Pancreas (tissue), 10 donors: ENCODE measurements around the gene EFNA2. TPM values are rescaled to one million over a fixed set of nuclear protein-coding genes. Genes with fewer than 3 reads are reported as not detected.

ENCODE experiments used
- ATAC-seq, 4 donors: fragments of 200-7000 bp; cut with Tn5 transposase; one replicate each; pipeline versions ENCODE4 v1.8.0 to v1.9.1; 2020; ENCODE audit warnings: mild to moderate bottlenecking in 4 of 4, moderate library complexity in 4 of 4
- DNase-seq, 6 donors: peaks; one replicate each; pipeline ENCODE4 v3.0.0-alpha.2; 2020
- FAIRE-seq: peaks from 2 replicates; lab custom pipeline; 2012; peaks lifted over from hg19 to GRCh38; lab: Jason Lieb, UNC
- H3K27ac ChIP-seq, 4 donors: fragments of 200-600 bp; sonication (generic); 1 replicate in 3 of 4; 2 replicates in 1 of 4; pipeline versions ENCODE4 v1.5.0 to v1.8.0; 2020
- H3K27me3 ChIP-seq, 4 donors: fragments of 200-600 bp; one replicate each; pipeline ENCODE4 v1.8.0; 2021
- H3K36me3 ChIP-seq, 3 donors: fragments of 200-600 bp; sonication (generic) in 1 of 3; one replicate each; pipeline versions ENCODE4 v1.5.0 to v1.8.0; 2020 to 2021
- H3K4me1 ChIP-seq, 3 donors: fragments of 200-600 bp; one replicate each; pipeline ENCODE4 v1.8.0; 2021
- H3K4me3 ChIP-seq, 4 donors: fragments of 200-600 bp; sonication (generic) in 2 of 4; one replicate each; pipeline versions ENCODE4 v1.5.0 to v1.8.0; 2020 to 2021
- H3K9me3 ChIP-seq, 4 donors: fragments of 200-600 bp; one replicate each; pipeline ENCODE4 v1.8.0; 2021
- CTCF ChIP-seq, 4 donors: fragments of 200-600 bp; sonication (generic) in 3 of 4; IDR thresholded peaks; one replicate each; pipeline versions ENCODE4 v1.5.0 to v1.8.0; 2021; ENCODE audit warnings: antibody characterized with exemption in 4 of 4
- WGBS, 2 donors: extraction: QIAGEN DNeasy Blood & Tissue Kit; methylation state at CpG; one replicate each; pipeline ENCODE4 v1.1.7; 2013; 5-methylcytosine and 5-hydroxymethylcytosine counted together
- intact Hi-C, 3 donors: fragments of 100-400 bp; cut with DNase I; formaldehyde crosslinking; loops; one replicate each; pipeline versions ENCODE4 v1.11.1 to v1.14.2; 2022
- polyA plus RNA-seq, 2 donors: library from polyadenylated mRNA; stranded (reverse); fragments of 200-250 nt; gene quantifications; one replicate each; pipeline ENCODE4 v1.2.3, GENCODE V29; 2013
- total RNA-seq, 6 donors: library from RNA; stranded (reverse); fragmentation: NEBNext Ultra II Directional in 4 of 6; extraction: Animal tissue kit (Norgen Biotek cat#: 25700) in 4 of 6; gene quantifications; one replicate each; pipeline versions ENCODE4 v1.2.1 to v1.2.4, GENCODE V29; 2021 to 2023
- donor health status: healthy with polysubstance abuse.
- donor health status: DM: no; HTN: no; CAD: no; lungs with moderate emphysema.
- donor health status: DM: no; HTN: no; CAD: no.
- donor health status: control.
- donor health status: control.
- donor health status: Bipolar disorder and iron deficiency.
- donor health status: DM: yes; HTN: yes; CAD: no.
- donor health status: DM: no; HTN: no; CAD: no.
- donor health status: DM: no; HTN: no; CAD: no.
- donor health status: DM: yes; HTN: yes; CAD: no.

The EFNA2 gene
- total and polyA plus RNA-seq, 8 donors, result 0.22 to 0.94 TPM; not detected in 6

GRCh38 chr19:1294688-1295087 lies 9.0 kb downstream of the EFNA2 start:
- H3K27ac ChIP-seq, result no peak overlapping the region
- DNase-seq, result peak in 1 of 6 donors; percentile 15
- no peaks in the 10 kb centered on the region for H3K36me3 ChIP-seq
- no peak for ATAC-seq
- H3K27me3 ChIP-seq, result peaks cover 0 to 11% (median 5%) of the 10 kb centered on the region in 4 donors
- no peak for TF ChIP-seq CTCF (IDR thresholded peaks at IDR 0.05)
- H3K9me3 ChIP-seq, result no peaks in the 10 kb centered on the region
- intact Hi-C loops, result no loop called here
- 65% methylated on average over 14 of the region's 14 CpGs for whole genome bisulfite sequencing, 2 donors
- no peaks in the 10 kb centered on the region for H3K4me1 ChIP-seq
- H3K4me3 ChIP-seq, result no peak overlapping the region
- no peak for FAIRE-seq

GRCh38 chr19:1295169-1296012 lies 9.7 kb downstream of the EFNA2 start:
- H3K9me3 ChIP-seq, result no peaks in the 10 kb centered on the region
- ATAC-seq (peak in 3 of 4 donors; percentile 11 to 51 (median 23)), DNase-seq (peak in 2 of 6 donors; percentile 46 to 81), FAIRE-seq (no peak)
- no peaks in the 10 kb centered on the region for H3K36me3 ChIP-seq
- no peak overlapping the region for H3K27ac ChIP-seq
- no peaks in the 10 kb centered on the region for H3K4me1 ChIP-seq
- TF ChIP-seq CTCF (IDR thresholded peaks at IDR 0.05), result no peak
- intact Hi-C loops, result no loop called here
- 5 to 7% methylated on average over 68 to 82 of the region's 82 CpGs for WGBS, 2 donors
- peak overlapping the region in 1 of 4 donors; percentile 25 for H3K4me3 ChIP-seq
- peaks cover 0 to 11% (median 5%) of the 10 kb centered on the region in 4 donors for H3K27me3 ChIP-seq

GRCh38 chr19:1296078-1296477 lies 10.4 kb downstream of the EFNA2 start:
- no peak for FAIRE-seq
- Histone ChIP-seq H3K36me3 (no peaks in the 10 kb centered on the region), H3K27me3 (peaks cover 0 to 11% (median 5%) of the 10 kb centered on the region in 4 donors), H3K27ac (no peak overlapping the region), H3K4me3 (no peak overlapping the region), H3K9me3 (no peaks in the 10 kb centered on the region), H3K4me1 (no peaks in the 10 kb centered on the region)
- 65 to 73% methylated on average over 13 of the region's 13 CpGs for WGBS, 2 donors
- DNase-seq, result peak in 1 of 6 donors; percentile 45
- intact Hi-C loops, result no loop called here
- ATAC-seq, result no peak
- TF ChIP-seq CTCF (IDR thresholded peaks at IDR 0.05), result no peak

- peak in 2 of 6 donors; percentile 38 to 65 for DNase-seq
- intact Hi-C loops, result no loop called here
- no peak for ATAC-seq
- H3K36me3 ChIP-seq, result no peaks in the 10 kb centered on the region
- no peaks in the 10 kb centered on the region for H3K4me1 ChIP-seq
- H3K4me3 ChIP-seq, result no peak overlapping the region
- peaks cover 0 to 11% (median 5%) of the 10 kb centered on the region in 4 donors for H3K27me3 ChIP-seq
- no peak for FAIRE-seq
- WGBS, 2 donors, result 66 to 79% methylated on average over 24 of the region's 24 CpGs
- no peaks in the 10 kb centered on the region for H3K9me3 ChIP-seq
- H3K27ac ChIP-seq, result no peak overlapping the region
- TF ChIP-seq CTCF (IDR thresholded peaks at IDR 0.05), result no peak
These were observed 11.1 kb downstream of the EFNA2 start for GRCh38 chr19:1296575-1297271.
